Endodermal cell (in vitro differentiated cells): Measurements from ENCODE around the gene CLIP1. TPM values are rescaled to one million over a fixed set of nuclear protein-coding genes. Genes with fewer than 3 reads are reported as not detected.
A peak's percentile ranks its signal among the peaks of the same experiment; 100 is the strongest.

Experiments used
- DNase-seq: peaks from one replicate; pipeline ENCODE4 v3.0.0-alpha.2; 2017
- H3K27ac ChIP-seq: 2 replicates; pipeline ENCODE4 v1.5.1; 2013; ENCODE audit warnings: mild to moderate bottlenecking, low read depth, low read length, moderate library complexity
- H3K27me3 ChIP-seq: 2 replicates; pipeline ENCODE4 v1.6.1; 2013; ENCODE audit warnings: mild to moderate bottlenecking, low read length, moderate library complexity; ENCODE audit not compliant: insufficient read depth, control insufficient read depth, poor library complexity, severe bottlenecking
- H3K36me3 ChIP-seq: 2 replicates; pipeline ENCODE4 v1.7.0; 2013; ENCODE audit warnings: mild to moderate bottlenecking, low read length, moderate library complexity; ENCODE audit not compliant: control insufficient read depth, insufficient read depth
- H3K4me1 ChIP-seq: one replicate; pipeline ENCODE4 v1.7.0; 2013; ENCODE audit warnings: low read length; ENCODE audit not compliant: control insufficient read depth, insufficient read depth
- H3K4me3 ChIP-seq: 2 replicates; pipeline ENCODE4 v1.5.1; 2013; ENCODE audit warnings: mild to moderate bottlenecking, low read length, moderate library complexity
- H3K9ac ChIP-seq: 2 replicates; pipeline ENCODE4 v1.6.1; 2013; ENCODE audit warnings: mild to moderate bottlenecking, low read length, moderate library complexity; ENCODE audit not compliant: poor library complexity, severe bottlenecking; ENCODE audit errors: extremely low read depth
- H3K9me3 ChIP-seq: 2 replicates; pipeline ENCODE4 v1.6.1; 2013; ENCODE audit warnings: mild to moderate bottlenecking, low read length, moderate library complexity; ENCODE audit not compliant: control insufficient read depth
- H3K27ac Mint-ChIP-seq: 2 replicates; pipeline ENCODE4 v1.8.0; 2020; ENCODE audit warnings: mixed read lengths
- H3K27me3 Mint-ChIP-seq: 2 replicates; pipeline ENCODE4 v1.8.0; 2021; ENCODE audit warnings: mild to moderate bottlenecking, mixed read lengths; ENCODE audit not compliant: insufficient read depth
- H3K36me3 Mint-ChIP-seq: 2 replicates; pipeline ENCODE4 v1.8.0; 2020; ENCODE audit warnings: low read depth, mixed read lengths
- H3K4me1 Mint-ChIP-seq: 2 replicates; pipeline ENCODE4 v1.8.0; 2020; ENCODE audit warnings: mixed read lengths
- H3K4me3 Mint-ChIP-seq: 2 replicates; pipeline ENCODE4 v1.8.0; 2020; ENCODE audit warnings: mild to moderate bottlenecking, moderate library complexity, mixed read lengths
- H3K9me3 Mint-ChIP-seq: 2 replicates; pipeline ENCODE4 v1.8.0; 2020; ENCODE audit warnings: mild to moderate bottlenecking, mixed read lengths
- CTCF ChIP-seq: fragments of 200-600 bp; sonication (generic); conservative IDR thresholded peaks from 2 replicates; pipeline ENCODE4 v1.5.0; 2021; ENCODE audit warnings: antibody characterized with exemption, mild to moderate bottlenecking
- WGBS, 2 experiments: methylation state at CpG; one replicate each; pipeline versions ENCODE4 v1.1.5 to v1.1.7; 2013; ENCODE audit warnings: missing lambda C conversion rate in 2 of 2, mixed read lengths in 1 of 2; ENCODE audit not compliant: insufficient coverage in 1 of 2, insufficient read length in 1 of 2; 5-methylcytosine and 5-hydroxymethylcytosine counted together
- total RNA-seq, 2 donors: library from RNA; stranded (reverse); fragmentation: NEBNext Ultra II Directional in 1 of 2; extraction: Animal tissue kit (Norgen Biotek cat#: 25700) in 1 of 2; gene quantifications; 2 replicates in 1 of 2; 3 replicates in 1 of 2; pipeline ENCODE4 v1.2.1, GENCODE V29; 2021

The CLIP1 gene
- total RNA-seq, 2 donors from 2014 or later = 56.5 to 65.1 TPM

GRCh38 chr12:122225683-122226365, 196.6 kb downstream of the CLIP1 start, which contains the start of gene DIABLO:
TSS of gene DIABLO (minus strand) at chr12:122226052. CDS start at chr12:122226014, 38 bp downstream.
- no peaks in the 10 kb centered on the region for H3K9me3 Mint-ChIP-seq

More at GRCh38 chr12:122225683-122226365, 196.6 kb downstream of the CLIP1 start, which contains the start of gene DIABLO:
- Histone ChIP-seq H3K9ac (peak within 1 kb of the TSS; percentile 96), H3K27me3 (no peaks in the 10 kb centered on the region), H3K4me1 (peaks cover 3% of the 10 kb centered on the region), H3K36me3 (peaks cover 34% of the 10 kb centered on the region), H3K9me3 (no peaks in the 10 kb centered on the region), H3K27ac (peak within 1 kb of the TSS; percentile 97), H3K4me3 (peak within 1 kb of the TSS; percentile 93)
- 0 to 1% methylated on average over 21 to 73 of the region's 74 CpGs for WGBS, 2 experiments
- Mint-ChIP-seq H3K27me3 (peaks cover 3% of the 10 kb centered on the region), H3K36me3 (peaks cover 42% of the 10 kb centered on the region), H3K27ac (peak within 1 kb of the TSS; percentile 94), H3K4me3 (peak within 1 kb of the TSS; percentile 94), H3K4me1 (peaks cover 21% of the 10 kb centered on the region)
- TF ChIP-seq CTCF = no peak
- peak; percentile 100 for DNase-seq

Other genes starting within 250 kb of the CLIP1 start
- not detected for gene IL31, start 248.4 kb downstream of the CLIP1 start, total RNA-seq
- gene LRRC43, start 239.5 kb downstream of the CLIP1 start, total RNA-seq = 1 to 10 TPM; 1.5 to 2.4 TPM
- 1 to 10 TPM; 1.6 to 1.8 TPM for gene B3GNT4, start 219.0 kb downstream of the CLIP1 start, total RNA-seq
- 10 to 100 TPM; 77.5 to 81.0 TPM for gene DIABLO, start 196.6 kb downstream of the CLIP1 start, total RNA-seq
- 10 to 100 TPM; 50.6 to 52.8 TPM for gene VPS33A, start 156.2 kb downstream of the CLIP1 start, total RNA-seq
- 10 to 100 TPM; 26.2 to 26.3 TPM for gene ZCCHC8, start 78.3 kb upstream of the CLIP1 start, total RNA-seq
- 100 to 1,000 TPM in 1 of 2 donors, 10 to 100 TPM in 1; 88.1 to 111 TPM for gene RSRC2, start 104.3 kb upstream of the CLIP1 start, total RNA-seq
- 100 to 1,000 TPM in 1 of 2 donors, 10 to 100 TPM in 1; 86.7 to 115 TPM for gene KNTC1, start 104.6 kb upstream of the CLIP1 start, total RNA-seq